HG02642 (cell line): ENCODE data around the gene BOC.

Experiments
- ATAC-seq: cut with Tn5 transposase; IDR thresholded peaks from one replicate; pipeline ENCODE4 v1.9.1; 2021; ENCODE audit warnings: mild to moderate bottlenecking; ENCODE audit not compliant: unreplicated experiment, poor library complexity

BOC gene

DNA sequence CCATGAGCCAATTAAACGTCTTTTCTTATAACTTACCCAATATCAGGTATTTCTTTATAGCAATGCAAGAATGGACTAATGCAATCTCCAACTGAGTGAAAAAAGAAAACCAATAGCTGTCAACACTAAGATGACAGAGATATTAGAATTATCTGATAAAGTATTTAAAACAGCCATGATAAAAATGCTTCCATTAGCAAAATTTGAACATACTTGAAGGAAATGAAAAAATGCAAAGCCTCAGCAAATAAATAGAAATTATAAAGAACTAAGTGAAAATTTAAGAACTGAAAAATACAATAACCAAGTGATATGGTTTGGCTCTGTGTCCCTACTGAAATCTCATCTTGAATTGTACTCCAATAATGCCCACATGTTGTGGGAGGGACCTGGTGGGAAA lies 99.6 kb downstream of the BOC start:
- ATAC-seq = no peak

GRCh38 chr3:113312416-113312815 lies 101.1 kb downstream of the BOC start:
- no peak for ATAC-seq

GRCh38 chr3:113314923-113315322 lies 103.6 kb downstream of the BOC start:
- ATAC-seq = no peak

GRCh38 chr3:113329757-113330156 lies 118.4 kb downstream of the BOC start:
- ATAC-seq = no peak

DNA sequence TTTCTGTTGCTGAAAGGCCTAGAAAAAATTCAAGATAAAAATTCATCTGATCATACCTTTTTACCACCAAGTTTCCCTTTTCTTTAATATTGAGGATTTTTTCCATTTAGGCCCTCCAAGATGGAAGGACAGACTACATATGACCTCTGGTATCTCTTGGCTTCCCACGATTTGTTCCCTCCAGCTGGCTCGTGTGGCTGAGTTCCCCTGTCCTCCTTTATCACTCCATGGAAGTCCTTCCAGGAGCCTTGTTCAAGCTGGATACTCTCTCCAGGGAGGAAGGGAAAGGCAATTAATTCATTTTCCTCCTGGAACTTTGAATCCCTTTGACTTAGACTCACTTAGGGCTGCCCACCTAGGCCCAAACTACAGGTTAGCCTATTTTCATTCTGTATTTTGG lies 119.4 kb downstream of the BOC start:
- ATAC-seq = no peak

- no peak for ATAC-seq
Observed at GRCh38 chr3:113331187-113331586, 119.8 kb downstream of the BOC start.
